Pancreas (tissue), 10 donors: Measurements from ENCODE around the gene EGLN3. TPM values are rescaled to one million over a fixed set of nuclear protein-coding genes. Genes with fewer than 3 reads are reported as not detected.

Experiments used
- ATAC-seq, 4 donors: fragments of 200-7000 bp; cut with Tn5 transposase; one replicate each; pipeline versions ENCODE4 v1.8.0 to v1.9.1; 2020; ENCODE audit warnings: mild to moderate bottlenecking in 4 of 4, moderate library complexity in 4 of 4
- DNase-seq, 6 donors: peaks; one replicate each; pipeline ENCODE4 v3.0.0-alpha.2; 2020
- FAIRE-seq: peaks from 2 replicates; lab custom pipeline; 2012; peaks lifted over from hg19 to GRCh38; lab: Jason Lieb, UNC
- H3K27ac ChIP-seq, 4 donors: fragments of 200-600 bp; sonication (generic); 1 replicate in 3 of 4; 2 replicates in 1 of 4; pipeline versions ENCODE4 v1.5.0 to v1.8.0; 2020
- H3K27me3 ChIP-seq, 4 donors: fragments of 200-600 bp; one replicate each; pipeline ENCODE4 v1.8.0; 2021
- H3K36me3 ChIP-seq, 3 donors: fragments of 200-600 bp; sonication (generic) in 1 of 3; one replicate each; pipeline versions ENCODE4 v1.5.0 to v1.8.0; 2020 to 2021
- H3K4me1 ChIP-seq, 3 donors: fragments of 200-600 bp; one replicate each; pipeline ENCODE4 v1.8.0; 2021
- H3K4me3 ChIP-seq, 4 donors: fragments of 200-600 bp; sonication (generic) in 2 of 4; one replicate each; pipeline versions ENCODE4 v1.5.0 to v1.8.0; 2020 to 2021
- H3K9me3 ChIP-seq, 4 donors: fragments of 200-600 bp; one replicate each; pipeline ENCODE4 v1.8.0; 2021
- CTCF ChIP-seq, 4 donors: fragments of 200-600 bp; sonication (generic) in 3 of 4; IDR thresholded peaks; one replicate each; pipeline versions ENCODE4 v1.5.0 to v1.8.0; 2021; ENCODE audit warnings: antibody characterized with exemption in 4 of 4
- WGBS, 2 donors: extraction: QIAGEN DNeasy Blood & Tissue Kit; methylation state at CpG; one replicate each; pipeline ENCODE4 v1.1.7; 2013; 5-methylcytosine and 5-hydroxymethylcytosine counted together
- intact Hi-C, 3 donors: fragments of 100-400 bp; cut with DNase I; formaldehyde crosslinking; loops; one replicate each; pipeline versions ENCODE4 v1.11.1 to v1.14.2; 2022
- polyA plus RNA-seq, 2 donors: library from polyadenylated mRNA; stranded (reverse); fragments of 200-250 nt; gene quantifications; one replicate each; pipeline ENCODE4 v1.2.3, GENCODE V29; 2013
- total RNA-seq, 6 donors: library from RNA; stranded (reverse); fragmentation: NEBNext Ultra II Directional in 4 of 6; extraction: Animal tissue kit (Norgen Biotek cat#: 25700) in 4 of 6; gene quantifications; one replicate each; pipeline versions ENCODE4 v1.2.1 to v1.2.4, GENCODE V29; 2021 to 2023
- donor health status: healthy with polysubstance abuse.
- donor health status: DM: no; HTN: no; CAD: no; lungs with moderate emphysema.
- donor health status: DM: no; HTN: no; CAD: no.
- donor health status: control.
- donor health status: control.
- donor health status: Bipolar disorder and iron deficiency.
- donor health status: DM: yes; HTN: yes; CAD: no.
- donor health status: DM: no; HTN: no; CAD: no.
- donor health status: DM: no; HTN: no; CAD: no.
- donor health status: DM: yes; HTN: yes; CAD: no.

Gene EGLN3
- total and polyA plus RNA-seq, 8 donors = 1.2 to 14.5 (median 2.9) TPM

GRCh38 chr14:33943096-33943883 lies 7.6 kb downstream of the EGLN3 start:
- intact Hi-C loops = no loop called here
- no peak for TF ChIP-seq CTCF (IDR thresholded peaks at IDR 0.05)
- WGBS, 2 donors = 7 to 14% methylated on average over 8 of the region's 8 CpGs
- Histone ChIP-seq H3K36me3 (no peaks in the 10 kb centered on the region), H3K4me1 (peaks cover 8 to 44% (median 28%) of the 10 kb centered on the region in 3 donors), H3K27ac (peak overlapping the region in 2 of 4 donors; percentile 56 to 58), H3K27me3 (no peaks in the 10 kb centered on the region), H3K9me3 (no peaks in the 10 kb centered on the region), H3K4me3 (no peak overlapping the region)
- peak; percentile 85 to 91 (median 88) for ATAC-seq
- DNase-seq = peak in 5 of 6 donors; percentile 51 to 66 (median 64)
- no peak for FAIRE-seq

- TF ChIP-seq CTCF (IDR thresholded peaks at IDR 0.05) = no peak
- H3K4me3 ChIP-seq = no peak overlapping the region
- H3K4me1 ChIP-seq = peaks cover 8 to 42% (median 28%) of the 10 kb centered on the region in 3 donors
- ATAC-seq (no peak), DNase-seq (no peak), FAIRE-seq (no peak)
- intact Hi-C loops = no loop called here
- WGBS, 2 donors = 83 to 92% methylated on average over 3 of the region's 3 CpGs
- no peaks in the 10 kb centered on the region for H3K9me3 ChIP-seq
- H3K27ac ChIP-seq = no peak overlapping the region
- H3K36me3 ChIP-seq = no peaks in the 10 kb centered on the region
- no peaks in the 10 kb centered on the region for H3K27me3 ChIP-seq
Observed at GRCh38 chr14:33941718-33942117, 9.2 kb downstream of the EGLN3 start.

GRCh38 chr14:33940561-33941011 lies 10.3 kb downstream of the EGLN3 start:
- Histone ChIP-seq H3K27me3 (no peaks in the 10 kb centered on the region), H3K4me3 (no peak overlapping the region), H3K36me3 (no peaks in the 10 kb centered on the region), H3K27ac (no peak overlapping the region), H3K4me1 (peaks cover 8 to 42% (median 28%) of the 10 kb centered on the region in 3 donors), H3K9me3 (no peaks in the 10 kb centered on the region)
- DNase-seq (no peak), ATAC-seq (no peak), FAIRE-seq (no peak)
- 64 to 66% methylated on average over 5 of the region's 5 CpGs for WGBS, 2 donors
- TF ChIP-seq CTCF (IDR thresholded peaks at IDR 0.05) = no peak
- intact Hi-C loops = no loop called here

- Histone ChIP-seq H3K4me3 (peak overlapping the region in 2 of 4 donors; percentile 15 to 17), H3K9me3 (no peaks in the 10 kb centered on the region), H3K4me1 (peaks cover 5 to 26% (median 10%) of the 10 kb centered on the region in 3 donors), H3K27ac (peak overlapping the region; percentile 55 to 75 (median 63)), H3K36me3 (no peaks in the 10 kb centered on the region), H3K27me3 (no peaks in the 10 kb centered on the region)
- DNase-seq (peak; percentile 75 to 93 (median 91)), ATAC-seq (peak; percentile 94 to 97 (median 95)), FAIRE-seq (no peak)
- WGBS, 2 donors = 10 to 12% methylated on average over 20 of the region's 20 CpGs
- intact Hi-C loops = loop anchor here in 1 of 3 donors (10.0 kb wide), 1 partner anchor 156 kb away; no protein-coding TSS in a partner anchor
- TF ChIP-seq CTCF (IDR thresholded peaks at IDR 0.05) = no peak
Observed at GRCh38 chr14:33938131-33938949, 12.5 kb downstream of the EGLN3 start.
